Mammary epithelial cell (primary cell): ENCODE measurements around the gene HLTF.

Experiments
- CTCF ChIP-seq, 2 donors: IDR thresholded peaks in 1 of 2; conservative IDR thresholded peaks in 1 of 2; 2 replicates each; pipeline ENCODE4 v1.5.1; 2011 to 2012; ENCODE audit warnings: inconsistent platforms in 2 of 2, low read length in 2 of 2, mild to moderate bottlenecking in 2 of 2, control low read depth in 1 of 2, low read depth in 1 of 2; ENCODE audit not compliant: insufficient read depth in 1 of 2; ENCODE audit errors: extremely low read depth in 1 of 2
- EZH2 ChIP-seq: IDR thresholded peaks from 2 replicates; pipeline ENCODE4 v1.6.1; 2012; ENCODE audit warnings: low read length, inconsistent platforms, borderline replicate concordance

GRCh38 chr3:149044339-149045083 is 41.8 kb downstream of the HLTF start:
- no peak for TF ChIP-seq CTCF (conservative IDR thresholded peaks at IDR 0.05 in 1 of 2, IDR thresholded peaks at IDR 0.05 in 1 of 2; ENCODE audit: extremely low read depth in 1 of 2, insufficient read depth in 1 of 2, low read depth in 1 of 2, low read length in 2 of 2)
- TF ChIP-seq EZH2, result no peak
